ENCODE data around the gene SPATA3.

DNA sequence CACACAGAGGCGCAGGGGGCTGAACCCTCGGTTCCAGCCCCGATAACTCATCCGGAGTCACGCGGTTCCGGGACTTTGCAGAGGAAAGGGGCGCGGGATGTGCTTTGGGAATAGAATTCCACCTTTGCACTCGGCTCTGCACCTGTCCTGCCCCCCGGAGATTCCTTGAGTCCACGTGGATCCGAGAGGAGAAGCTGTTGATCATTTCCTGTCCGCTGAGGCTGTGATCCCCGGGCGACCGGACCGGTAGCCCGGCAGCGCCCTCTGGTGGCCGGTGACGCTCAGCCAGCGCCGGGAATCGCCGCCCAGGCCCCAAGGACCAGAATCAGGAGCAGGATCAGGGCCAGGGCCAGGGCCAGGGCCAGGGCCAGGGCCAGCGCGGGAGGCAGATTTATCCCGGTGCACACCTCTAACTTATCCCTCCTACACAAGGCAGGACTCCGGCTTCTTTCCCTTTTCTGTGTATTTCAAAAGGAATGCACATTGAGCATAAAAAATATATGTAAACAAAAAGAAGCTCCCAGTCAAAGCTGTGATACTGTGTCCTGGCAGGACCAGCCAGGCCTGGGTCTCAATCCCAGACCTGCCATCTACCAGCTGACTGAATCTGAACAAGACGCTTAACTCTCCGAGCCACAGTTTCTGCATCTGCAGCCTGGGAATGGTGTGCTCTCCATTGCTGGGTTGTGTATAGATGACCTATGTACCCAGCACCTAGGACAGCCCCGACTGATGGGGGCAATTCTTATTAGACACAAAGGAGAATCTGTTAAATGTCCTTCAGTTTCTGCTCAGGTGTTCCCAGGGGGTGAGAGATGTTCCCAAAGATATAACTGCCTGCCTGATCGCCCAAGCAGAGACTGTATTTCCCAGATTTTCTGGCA lies 8.5 kb upstream of the SPATA3 start:
- no peak for TF ChIP-seq GATA2 (IDR thresholded peaks at IDR 0.05; ENCODE audit: low read depth, low read length)
- no peak for TF ChIP-seq GATA3 (IDR thresholded peaks at IDR 0.05; ENCODE audit: low read depth, low read length)

Measured in SH-SY5Y (cell line).